GM06990 (cell line): ENCODE measurements around the gene LAMA1.

Source experiments
- DNase-seq: peaks from one replicate; pipeline ENCODE4 v3.0.0-alpha.2; 2011; ENCODE audit not compliant: insufficient read length; ENCODE audit errors: extremely low read depth
- H3K27me3 ChIP-seq: replicated peaks from 2 replicates; pipeline ENCODE4 v1.6.0; 2011; ENCODE audit warnings: low read length; ENCODE audit not compliant: control insufficient read depth, insufficient read depth
- H3K36me3 ChIP-seq: 2 replicates; pipeline ENCODE4 v1.5.1; 2011; ENCODE audit warnings: low read length; ENCODE audit not compliant: control insufficient read depth, insufficient read depth
- H3K4me3 ChIP-seq: replicated peaks from 2 replicates; pipeline ENCODE4 v1.5.1; 2011; ENCODE audit warnings: low read depth, mild to moderate bottlenecking, control low read depth, low read length
- CTCF ChIP-seq: IDR thresholded peaks from 2 replicates; pipeline ENCODE4 v1.5.1; 2011; ENCODE audit warnings: low read length, control low read depth, mild to moderate bottlenecking, inconsistent platforms; ENCODE audit not compliant: insufficient read depth, poor library complexity, severe bottlenecking

The LAMA1 gene

GRCh38 chr18:6938003-6938402 is 179.6 kb downstream of the LAMA1 start:
- no peak for TF ChIP-seq CTCF
- no peak for DNase-seq
- H3K27me3 ChIP-seq, result no peaks in the 10 kb centered on the region

GRCh38 chr18:6934859-6935258 is 182.7 kb downstream of the LAMA1 start:
- no peak for TF ChIP-seq CTCF
- no peaks in the 10 kb centered on the region for H3K27me3 ChIP-seq
- H3K4me3 ChIP-seq, result no peak overlapping the region
- no peaks in the 10 kb centered on the region for H3K36me3 ChIP-seq
- no peak for DNase-seq

More at GRCh38 chr18:6938003-6938402, 179.6 kb downstream of the LAMA1 start:
- H3K4me3 ChIP-seq, result no peak overlapping the region
- H3K36me3 ChIP-seq, result no peaks in the 10 kb centered on the region

GRCh38 chr18:6929370-6930102 is 188.1 kb downstream of the LAMA1 start:
- TF ChIP-seq CTCF, result no peak
- no peak for DNase-seq
- H3K4me3 ChIP-seq, result no peak overlapping the region
- no peaks in the 10 kb centered on the region for H3K36me3 ChIP-seq
- H3K27me3 ChIP-seq, result no peaks in the 10 kb centered on the region

- Histone ChIP-seq H3K27me3 (no peaks in the 10 kb centered on the region), H3K4me3 (no peak overlapping the region), H3K36me3 (no peaks in the 10 kb centered on the region)
- no peak for TF ChIP-seq CTCF
- no peak for DNase-seq
Measured at GRCh38 chr18:6928359-6928758, 189.2 kb downstream of the LAMA1 start.

- DNase-seq, result no peak
- Histone ChIP-seq H3K27me3 (no peaks in the 10 kb centered on the region), H3K36me3 (no peaks in the 10 kb centered on the region), H3K4me3 (no peak overlapping the region)
- TF ChIP-seq CTCF, result no peak
Measured at GRCh38 chr18:6927153-6927552, 190.4 kb downstream of the LAMA1 start.

GRCh38 chr18:6923220-6923619 is 194.4 kb downstream of the LAMA1 start:
- DNase-seq, result no peak
- Histone ChIP-seq H3K4me3 (no peak overlapping the region), H3K36me3 (no peaks in the 10 kb centered on the region), H3K27me3 (no peaks in the 10 kb centered on the region)
- TF ChIP-seq CTCF, result no peak
